GM12878 (cell line): ENCODE data around the gene SDHAF2. TPM values are rescaled to one million over a fixed set of nuclear protein-coding genes. Genes with fewer than 3 reads are reported as not detected.
A peak's percentile ranks its signal among the peaks of the same experiment; 100 is the strongest.

Source experiments
- ATAC-seq: fragments of 200-7000 bp; cut with Tn5 transposase; 3 replicates; pipeline ENCODE4 v1.9.1; 2020; ENCODE audit warnings: mild to moderate bottlenecking, moderate library complexity
- BruUV-seq: library from RNA; stranded (reverse); fragments of 400-500 nt; replicated peaks from 2 replicates; lab custom pipeline; 2021; lab: Mats Ljungman, UMichigan
- CTCF ChIA-PET: fragments of 300-600 bp; sonication (Branson Sonifier 250); formaldehyde crosslinking; extraction: SDS; loops from one replicate; lab custom pipeline; 2021; ENCODE audit warnings: inconsistent platforms; lab: Yijun Ruan, JAX
- POLR2A ChIA-PET: fragments of 350-600 bp; formaldehyde crosslinking; extraction: SDS; loops from one replicate; lab custom pipeline; 2021; ENCODE audit warnings: inconsistent platforms; lab: Charles Lee
- RAD21 ChIA-PET: fragments of 300-600 bp; sonication (Branson Sonifier 250); formaldehyde crosslinking; loops from one replicate; lab custom pipeline; 2023; ENCODE audit warnings: antibody characterized with exemption; ENCODE audit not compliant: unreplicated experiment; lab: Charles Lee
- SMC1A ChIA-PET: fragments of 300-600 bp; sonication (Branson Sonifier 250); formaldehyde crosslinking; loops from one replicate; lab custom pipeline; 2023; ENCODE audit not compliant: unreplicated experiment, uncharacterized antibody; lab: Charles Lee
- DNase-seq: peaks from one replicate; pipeline ENCODE4 v3.0.0-alpha.2; 2011; ENCODE audit warnings: low read depth, low spot score
- FAIRE-seq: peaks from 3 replicates; lab custom pipeline; 2011; peaks lifted over from hg19 to GRCh38; lab: Jason Lieb, UNC
- H2AFZ ChIP-seq: 2 replicates; pipeline ENCODE4 v1.6.0; 2011; ENCODE audit warnings: low read depth, low read length, control low read depth; ENCODE audit not compliant: control insufficient read depth
- H3K27ac ChIP-seq: 2 replicates; pipeline ENCODE4 v1.5.1; 2011; ENCODE audit warnings: control low read depth; ENCODE audit not compliant: control insufficient read depth, insufficient read depth
- H3K27me3 ChIP-seq, 2 experiments: replicated peaks in 1 of 2; 2 replicates each; pipeline versions ENCODE4 v1.6.0 to v1.6.1; 2011; ENCODE audit warnings: low read length in 1 of 2; ENCODE audit not compliant: control insufficient read depth in 2 of 2, insufficient read depth in 2 of 2
- H3K36me3 ChIP-seq, 2 experiments: 2 replicates each; pipeline ENCODE4 v1.5.1; 2011; ENCODE audit warnings: low read length in 1 of 2; ENCODE audit not compliant: control insufficient read depth in 2 of 2, insufficient read depth in 2 of 2
- H3K4me1 ChIP-seq: 2 replicates; pipeline ENCODE4 v1.6.1; 2011; ENCODE audit warnings: mild to moderate bottlenecking, low read length, moderate library complexity, mixed read lengths; ENCODE audit not compliant: control insufficient read depth, insufficient read depth
- H3K4me2 ChIP-seq: 2 replicates; pipeline ENCODE4 v1.6.0; 2011; ENCODE audit warnings: control low read depth; ENCODE audit not compliant: control insufficient read depth, insufficient read depth
- H3K4me3 ChIP-seq: fragments of 200-600 bp; sonication (generic); 2 replicates; pipeline ENCODE4 v1.5.1; 2016
- H3K79me2 ChIP-seq: 2 replicates; pipeline ENCODE4 v1.6.0; 2011; ENCODE audit warnings: low read length; ENCODE audit not compliant: control insufficient read depth, insufficient read depth
- H3K9ac ChIP-seq: 2 replicates; pipeline ENCODE4 v1.8.0; 2011; ENCODE audit warnings: low read length, control low read depth, mixed read lengths; ENCODE audit not compliant: control insufficient read depth, insufficient read depth
- H3K9me3 ChIP-seq: replicated peaks from 3 replicates; pipeline ENCODE4 v1.5.1; 2011; ENCODE audit warnings: mild to moderate bottlenecking, low read length; ENCODE audit not compliant: control insufficient read depth, insufficient read depth
- H4K20me1 ChIP-seq: 2 replicates; pipeline ENCODE4 v1.6.0; 2011; ENCODE audit not compliant: control insufficient read depth, insufficient read depth
- BACH1 ChIP-seq: fragments of 450-650 bp; IDR thresholded peaks from 2 replicates; pipeline ENCODE4 v1.6.1; 2017; ENCODE audit warnings: mild to moderate bottlenecking, borderline replicate concordance
- BMI1 ChIP-seq: fragments of 450-650 bp; IDR thresholded peaks from 2 replicates; pipeline ENCODE4 v1.6.1; 2016; ENCODE audit warnings: mild to moderate bottlenecking, moderate library complexity, borderline replicate concordance
- CHD4 ChIP-seq: fragments of 200-600 bp; sonication (generic); IDR thresholded peaks from 2 replicates; pipeline ENCODE4 v1.6.1; 2016; ENCODE audit warnings: mild to moderate bottlenecking
- HDAC2 ChIP-seq: fragments of 200-600 bp; sonication (generic); IDR thresholded peaks from 2 replicates; pipeline ENCODE4 v1.6.1; 2017
- KDM1A ChIP-seq: fragments of 200-600 bp; sonication (generic); IDR thresholded peaks from 2 replicates; pipeline ENCODE4 v1.6.1; 2016; ENCODE audit warnings: borderline replicate concordance
- MTA2 ChIP-seq: fragments of 450-650 bp; IDR thresholded peaks from 2 replicates; pipeline ENCODE4 v1.6.1; 2016; ENCODE audit warnings: low read depth, mild to moderate bottlenecking, moderate library complexity
- MYB ChIP-seq: fragments of 150-350 bp; IDR thresholded peaks from 2 replicates; pipeline ENCODE4 v1.6.1; 2014; ENCODE audit warnings: mild to moderate bottlenecking, low read depth, low read length, borderline replicate concordance
- NBN ChIP-seq: fragments of 450-650 bp; IDR thresholded peaks from 2 replicates; pipeline ENCODE4 v1.6.1; 2016
- NFYB ChIP-seq: IDR thresholded peaks from 2 replicates; pipeline ENCODE4 v1.6.1; 2011; ENCODE audit warnings: low read depth, mild to moderate bottlenecking, low read length, improper control_type of control experiment, moderate library complexity; ENCODE audit not compliant: insufficient read depth
- NR2F1 ChIP-seq: fragments of 450-650 bp; conservative IDR thresholded peaks from 2 replicates; pipeline ENCODE4 v1.6.1; 2017; ENCODE audit warnings: mild to moderate bottlenecking
- PAX8 ChIP-seq: fragments of 450-650 bp; IDR thresholded peaks from 2 replicates; pipeline ENCODE4 v1.6.1; 2017; ENCODE audit warnings: mild to moderate bottlenecking, moderate library complexity
- RAD21 ChIP-seq: IDR thresholded peaks from 2 replicates; pipeline ENCODE4 v1.6.1; 2011; ENCODE audit warnings: mild to moderate bottlenecking, low read depth, low read length, moderate library complexity; ENCODE audit not compliant: insufficient read depth
- SREBF1 ChIP-seq: IDR thresholded peaks from 2 replicates; pipeline ENCODE4 v1.6.1; 2012; ENCODE audit warnings: mild to moderate bottlenecking, low read length
- SUZ12 ChIP-seq: fragments of 200-600 bp; sonication (generic); IDR thresholded peaks from one replicate; pipeline ENCODE4 v1.6.1; 2018; ENCODE audit warnings: antibody characterized with exemption, mild to moderate bottlenecking; ENCODE audit not compliant: unreplicated experiment
- WGBS: methylation state at CpG from one replicate; pipeline ENCODE4 v1.1.6; 2016; ENCODE audit warnings: low lambda C conversion rate; ENCODE audit not compliant: insufficient replicate concordance, insufficient coverage; ENCODE audit errors: missing lambda C conversion rate; 5-methylcytosine and 5-hydroxymethylcytosine counted together
- in situ Hi-C: fragments of 300-500 bp; cut with MboI; formaldehyde crosslinking; loops from 9 replicates; pipeline ENCODE4 v1.14.3; 2018; ENCODE audit warnings: mixed read lengths
- intact Hi-C: fragments of 100-400 bp; cut with micrococcal nuclease; formaldehyde crosslinking; loops from one replicate; pipeline ENCODE4 v1.14.2; 2022; ENCODE audit not compliant: unreplicated experiment
- polyA plus RNA-seq, 11 experiments: library from polyadenylated mRNA; depleted of rRNA in 4 of 11; unstranded in 6 of 11; stranded (reverse) in 5 of 11; fragments of >200 nt; fragmentation: Nextera tagmentation in 4 of 11; fragmentation: Illumina TruSeq in 1 of 11; extraction: Ambion mirVana in 4 of 11; extraction: Trizol in 1 of 11; gene quantifications; 1 replicate in 1 of 11; 2 replicates in 10 of 11; pipeline versions ENCODE4 v1.2.1 to v1.2.3, GENCODE V29; 2011 to 2016; ENCODE audit warnings: inconsistent platforms in 2 of 11, missing spikeins in 2 of 11, low read depth in 1 of 11
- total RNA-seq, 4 experiments: library from RNA; depleted of rRNA in 3 of 4; stranded (reverse); fragments of >200 nt in 3 of 4; fragmentation: Illumina TruSeq in 1 of 4; extraction: Trizol in 1 of 4; gene quantifications; 2 replicates each; pipeline versions ENCODE4 v1.2.1 to v1.2.3, GENCODE V29; 2013 to 2021
- TF ChIP-seq, protein P1 (sequence below): IDR thresholded peaks from 2 replicates; pipeline ENCODE4 v1.6.1; 2011; ENCODE audit warnings: low read depth, mild to moderate bottlenecking, low read length, moderate library complexity, borderline replicate concordance; ENCODE audit errors: extremely low read depth
- TF ChIP-seq, protein P2 (sequence below): fragments of 450-650 bp; formaldehyde crosslinking; IDR thresholded peaks from 2 replicates; pipeline ENCODE4 v1.4.0; 2020; ENCODE audit warnings: mild to moderate bottlenecking, moderate library complexity
- TF ChIP-seq, protein P3 (sequence below): fragments of 450-650 bp; IDR thresholded peaks from 2 replicates; pipeline ENCODE4 v1.6.1; 2016; ENCODE audit warnings: mild to moderate bottlenecking
- TF ChIP-seq, protein P4 (sequence below): fragments of 450-650 bp; IDR thresholded peaks from 2 replicates; pipeline ENCODE4 v1.6.1; 2017; ENCODE audit warnings: mild to moderate bottlenecking

The SDHAF2 gene
- total and polyA plus RNA-seq, 10 of the 15 experiments (the other 5 are each of a cell fraction or from before 2014, with no cell fraction given), result 30.6 to 160 (median 78.3) TPM

DNA sequence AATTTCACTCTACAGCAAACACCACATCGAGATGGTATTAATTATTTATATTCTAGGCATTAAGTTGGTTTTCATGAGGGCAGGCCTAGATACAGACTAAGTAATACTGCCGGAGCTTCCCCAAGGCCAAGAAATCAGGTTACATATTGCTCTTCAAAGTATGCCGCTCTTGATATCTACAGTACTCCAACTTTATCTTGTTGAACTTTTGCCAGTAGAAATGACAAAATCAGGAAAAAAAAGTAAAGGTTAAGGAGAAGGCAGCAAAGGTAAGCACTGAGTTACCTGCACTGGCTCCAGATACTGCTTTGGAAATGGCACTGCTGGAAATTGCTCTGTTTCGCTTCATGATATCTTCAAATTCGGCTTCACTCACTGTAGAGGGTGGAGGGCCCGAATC, 14.5 kb upstream of the SDHAF2 start:
- no peaks in the 10 kb centered on the region for H4K20me1 ChIP-seq
- in situ Hi-C loops, result no loop called here
- ChIA-PET POLR2A (no interaction called here), RAD21 (no interaction called here), SMC1A (no interaction called here), CTCF (no interaction called here)
- DNase-seq (no peak), FAIRE-seq (peak; percentile 18), ATAC-seq (no peak)
- H3K4me3 ChIP-seq, result no peak overlapping the region
- no peaks in the 10 kb centered on the region for H3K4me1 ChIP-seq
- no peaks in the 10 kb centered on the region for H3K9me3 ChIP-seq
- WGBS, result 97% methylated on average over 6 of the region's 6 CpGs
- no peak overlapping the region for H3K4me2 ChIP-seq
- no peaks in the 10 kb centered on the region; the same call in 1 of the 2 replicates for H3K79me2 ChIP-seq
- H3K36me3 ChIP-seq, result peaks cover 23 to 63% of the 10 kb centered on the region in 2 experiments
- no peak overlapping the region for H2AFZ ChIP-seq
- H3K27ac ChIP-seq, result no peak overlapping the region
- BruUV-seq, result TSS peak; percentile 14
- TF ChIP-seq SREBF1 (no peak), MTA2 (no peak), HDAC2 (no peak), RAD21 (no peak), CHD4 (no peak), PAX8 (no peak), KDM1A (no peak), BACH1 (no peak), NFYB (no peak), NBN (no peak), MYB (no peak), NR2F1 (no peak), BMI1 (no peak), SUZ12 (no peak)
- TF ChIP-seq, protein P1, sequence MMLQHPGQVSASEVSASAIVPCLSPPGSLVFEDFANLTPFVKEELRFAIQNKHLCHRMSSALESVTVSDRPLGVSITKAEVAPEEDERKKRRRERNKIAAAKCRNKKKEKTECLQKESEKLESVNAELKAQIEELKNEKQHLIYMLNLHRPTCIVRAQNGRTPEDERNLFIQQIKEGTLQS, result no peak
- TF ChIP-seq, protein P2, sequence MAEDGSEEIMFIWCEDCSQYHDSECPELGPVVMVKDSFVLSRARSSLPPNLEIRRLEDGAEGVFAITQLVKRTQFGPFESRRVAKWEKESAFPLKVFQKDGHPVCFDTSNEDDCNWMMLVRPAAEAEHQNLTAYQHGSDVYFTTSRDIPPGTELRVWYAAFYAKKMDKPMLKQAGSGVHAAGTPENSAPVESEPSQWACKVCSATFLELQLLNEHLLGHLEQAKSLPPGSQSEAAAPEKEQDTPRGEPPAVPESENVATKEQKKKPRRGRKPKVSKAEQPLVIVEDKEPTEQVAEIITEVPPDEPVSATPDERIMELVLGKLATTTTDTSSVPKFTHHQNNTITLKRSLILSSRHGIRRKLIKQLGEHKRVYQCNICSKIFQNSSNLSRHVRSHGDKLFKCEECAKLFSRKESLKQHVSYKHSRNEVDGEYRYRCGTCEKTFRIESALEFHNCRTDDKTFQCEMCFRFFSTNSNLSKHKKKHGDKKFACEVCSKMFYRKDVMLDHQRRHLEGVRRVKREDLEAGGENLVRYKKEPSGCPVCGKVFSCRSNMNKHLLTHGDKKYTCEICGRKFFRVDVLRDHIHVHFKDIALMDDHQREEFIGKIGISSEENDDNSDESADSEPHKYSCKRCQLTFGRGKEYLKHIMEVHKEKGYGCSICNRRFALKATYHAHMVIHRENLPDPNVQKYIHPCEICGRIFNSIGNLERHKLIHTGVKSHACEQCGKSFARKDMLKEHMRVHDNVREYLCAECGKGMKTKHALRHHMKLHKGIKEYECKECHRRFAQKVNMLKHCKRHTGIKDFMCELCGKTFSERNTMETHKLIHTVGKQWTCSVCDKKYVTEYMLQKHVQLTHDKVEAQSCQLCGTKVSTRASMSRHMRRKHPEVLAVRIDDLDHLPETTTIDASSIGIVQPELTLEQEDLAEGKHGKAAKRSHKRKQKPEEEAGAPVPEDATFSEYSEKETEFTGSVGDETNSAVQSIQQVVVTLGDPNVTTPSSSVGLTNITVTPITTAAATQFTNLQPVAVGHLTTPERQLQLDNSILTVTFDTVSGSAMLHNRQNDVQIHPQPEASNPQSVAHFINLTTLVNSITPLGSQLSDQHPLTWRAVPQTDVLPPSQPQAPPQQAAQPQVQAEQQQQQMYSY (CRISPR knock-in tag), result no peak
- TF ChIP-seq, protein P3, sequence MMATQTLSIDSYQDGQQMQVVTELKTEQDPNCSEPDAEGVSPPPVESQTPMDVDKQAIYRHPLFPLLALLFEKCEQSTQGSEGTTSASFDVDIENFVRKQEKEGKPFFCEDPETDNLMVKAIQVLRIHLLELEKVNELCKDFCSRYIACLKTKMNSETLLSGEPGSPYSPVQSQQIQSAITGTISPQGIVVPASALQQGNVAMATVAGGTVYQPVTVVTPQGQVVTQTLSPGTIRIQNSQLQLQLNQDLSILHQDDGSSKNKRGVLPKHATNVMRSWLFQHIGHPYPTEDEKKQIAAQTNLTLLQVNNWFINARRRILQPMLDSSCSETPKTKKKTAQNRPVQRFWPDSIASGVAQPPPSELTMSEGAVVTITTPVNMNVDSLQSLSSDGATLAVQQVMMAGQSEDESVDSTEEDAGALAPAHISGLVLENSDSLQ, result no peak
- TF ChIP-seq, protein P4, sequence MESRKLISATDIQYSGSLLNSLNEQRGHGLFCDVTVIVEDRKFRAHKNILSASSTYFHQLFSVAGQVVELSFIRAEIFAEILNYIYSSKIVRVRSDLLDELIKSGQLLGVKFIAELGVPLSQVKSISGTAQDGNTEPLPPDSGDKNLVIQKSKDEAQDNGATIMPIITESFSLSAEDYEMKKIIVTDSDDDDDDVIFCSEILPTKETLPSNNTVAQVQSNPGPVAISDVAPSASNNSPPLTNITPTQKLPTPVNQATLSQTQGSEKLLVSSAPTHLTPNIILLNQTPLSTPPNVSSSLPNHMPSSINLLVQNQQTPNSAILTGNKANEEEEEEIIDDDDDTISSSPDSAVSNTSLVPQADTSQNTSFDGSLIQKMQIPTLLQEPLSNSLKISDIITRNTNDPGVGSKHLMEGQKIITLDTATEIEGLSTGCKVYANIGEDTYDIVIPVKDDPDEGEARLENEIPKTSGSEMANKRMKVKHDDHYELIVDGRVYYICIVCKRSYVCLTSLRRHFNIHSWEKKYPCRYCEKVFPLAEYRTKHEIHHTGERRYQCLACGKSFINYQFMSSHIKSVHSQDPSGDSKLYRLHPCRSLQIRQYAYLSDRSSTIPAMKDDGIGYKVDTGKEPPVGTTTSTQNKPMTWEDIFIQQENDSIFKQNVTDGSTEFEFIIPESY, result no peak
- no peak overlapping the region for H3K9ac ChIP-seq
- intact Hi-C loops, result no loop called here
- no peaks in the 10 kb centered on the region for H3K27me3 ChIP-seq
